ENCODE measurements around the gene SLIT3.
A peak's percentile ranks its signal among the peaks of the same experiment; 100 is the strongest.

The SLIT3 gene

GRCh38 chr5:169242175-169242848 is 58.6 kb downstream of the SLIT3 start:
- TF ChIP-seq GATA3 (IDR thresholded peaks at IDR 0.05; ENCODE audit: low read depth, low read length) (no peak), GATA2 (IDR thresholded peaks at IDR 0.05; ENCODE audit: low read depth, low read length) (no peak)

DNA sequence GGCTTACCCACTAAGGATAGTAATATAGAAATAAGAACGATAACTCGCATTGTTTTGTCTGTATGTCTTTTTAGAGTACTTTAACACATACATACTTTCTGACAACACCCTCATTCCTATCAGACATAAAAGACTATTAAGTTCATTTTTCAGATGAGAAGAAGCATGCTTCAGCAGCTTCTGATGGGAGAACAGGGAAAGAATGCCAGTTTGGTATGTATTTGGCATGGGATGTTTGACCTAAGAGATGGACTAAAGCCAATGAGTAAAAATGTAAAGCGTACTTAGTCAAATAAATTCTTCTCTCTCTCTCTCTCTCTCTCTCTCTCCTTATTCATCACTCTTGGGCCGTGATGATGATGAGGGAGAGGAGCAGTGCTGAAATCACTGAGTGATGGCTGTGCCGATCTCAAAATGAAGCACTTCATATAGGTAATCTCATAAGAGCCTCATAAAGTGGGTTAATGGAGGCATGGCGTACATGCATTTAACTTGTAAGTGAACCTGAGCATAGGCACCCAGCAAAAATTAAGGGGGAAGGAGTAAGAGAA is 71.5 kb downstream of the SLIT3 start:
- TF ChIP-seq GATA3 (IDR thresholded peaks at IDR 0.05; ENCODE audit: low read depth, low read length) = no peak
- TF ChIP-seq GATA2 (IDR thresholded peaks at IDR 0.05; ENCODE audit: low read depth, low read length) = no peak

- TF ChIP-seq GATA3 (IDR thresholded peaks at IDR 0.05; ENCODE audit: low read depth, low read length) (no peak), GATA2 (IDR thresholded peaks at IDR 0.05; ENCODE audit: low read depth, low read length) (no peak)
Observed at GRCh38 chr5:169226895-169227294, 74.0 kb downstream of the SLIT3 start.

DNA sequence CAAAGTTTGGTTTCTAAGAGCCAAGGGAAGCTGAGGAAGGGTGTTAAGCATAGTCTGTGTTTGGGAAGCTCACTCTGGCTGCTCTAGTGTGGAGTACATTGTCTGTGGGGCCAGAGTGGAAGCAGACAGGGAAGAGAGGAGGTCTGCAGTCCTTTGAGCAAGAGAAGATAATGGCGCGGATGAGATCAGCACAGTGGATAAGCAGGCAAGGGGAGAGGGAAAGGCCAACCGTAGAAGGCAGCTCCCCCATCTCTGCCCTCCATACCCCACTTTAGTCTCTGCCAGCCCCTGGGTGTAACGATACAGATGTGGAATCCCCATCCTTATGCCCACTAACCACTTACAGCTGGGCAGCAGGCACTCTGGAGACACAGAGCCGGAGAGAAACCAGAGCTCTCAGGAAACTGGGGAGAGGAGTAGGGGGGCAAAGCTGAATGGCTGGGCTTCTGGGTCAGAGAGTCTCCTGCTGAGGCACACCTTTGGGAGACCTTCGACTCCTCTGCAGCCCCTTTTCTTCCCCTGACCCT is 75.0 kb downstream of the SLIT3 start:
- TF ChIP-seq GATA2 (IDR thresholded peaks at IDR 0.05; ENCODE audit: low read depth, low read length) (peak; percentile 94), GATA3 (IDR thresholded peaks at IDR 0.05; ENCODE audit: low read depth, low read length) (peak; percentile 36; the same call in 1 of the 2 replicates)

DNA sequence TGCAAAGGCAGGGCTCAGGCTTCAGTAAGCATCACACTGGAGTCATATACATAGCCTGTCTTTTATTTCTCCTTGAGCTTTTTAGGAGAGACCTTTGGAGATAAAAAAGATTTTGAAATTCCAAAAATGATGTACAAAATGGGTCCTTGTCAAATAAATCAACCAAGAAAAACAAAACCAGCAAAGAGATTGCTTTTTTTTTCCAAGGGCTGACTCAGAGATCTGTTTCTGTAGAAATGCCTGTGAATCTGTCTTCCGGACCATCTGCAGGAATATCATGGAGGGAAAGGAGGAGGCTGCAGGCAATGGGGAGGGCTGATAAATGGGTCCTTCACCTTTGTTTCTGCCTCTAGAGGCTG is 77.4 kb downstream of the SLIT3 start:
- TF ChIP-seq GATA2 (IDR thresholded peaks at IDR 0.05; ENCODE audit: low read depth, low read length) (no peak), GATA3 (IDR thresholded peaks at IDR 0.05; ENCODE audit: low read depth, low read length) (no peak)

- TF ChIP-seq GATA2 (IDR thresholded peaks at IDR 0.05; ENCODE audit: low read depth, low read length) = peak; percentile 61; the same call in 1 of the 2 replicates
- TF ChIP-seq GATA3 (IDR thresholded peaks at IDR 0.05; ENCODE audit: low read depth, low read length) = no peak
Observed at GRCh38 chr5:169222934-169223594, 77.9 kb downstream of the SLIT3 start.

- TF ChIP-seq GATA3 (IDR thresholded peaks at IDR 0.05; ENCODE audit: low read depth, low read length) (no peak), GATA2 (IDR thresholded peaks at IDR 0.05; ENCODE audit: low read depth, low read length) (no peak)
Observed at GRCh38 chr5:169221519-169221918, 79.4 kb downstream of the SLIT3 start.

- TF ChIP-seq GATA2 (IDR thresholded peaks at IDR 0.05; ENCODE audit: low read depth, low read length) (no peak), GATA3 (IDR thresholded peaks at IDR 0.05; ENCODE audit: low read depth, low read length) (no peak)
Observed at GRCh38 chr5:169219961-169220360, 81.0 kb downstream of the SLIT3 start.

GRCh38 chr5:169219351-169219750 is 81.6 kb downstream of the SLIT3 start:
- TF ChIP-seq GATA2 (IDR thresholded peaks at IDR 0.05; ENCODE audit: low read depth, low read length) (no peak), GATA3 (IDR thresholded peaks at IDR 0.05; ENCODE audit: low read depth, low read length) (no peak)

- TF ChIP-seq GATA3 (IDR thresholded peaks at IDR 0.05; ENCODE audit: low read depth, low read length) (peak; percentile 60; the same call in 1 of the 2 replicates), GATA2 (IDR thresholded peaks at IDR 0.05; ENCODE audit: low read depth, low read length) (peak; percentile 88)
Observed at GRCh38 chr5:169218861-169219260, 82.1 kb downstream of the SLIT3 start.

- no peak for TF ChIP-seq GATA3 (IDR thresholded peaks at IDR 0.05; ENCODE audit: low read depth, low read length)
- TF ChIP-seq GATA2 (IDR thresholded peaks at IDR 0.05; ENCODE audit: low read depth, low read length) = no peak
Observed at GRCh38 chr5:169218176-169218575, 82.8 kb downstream of the SLIT3 start.

DNA sequence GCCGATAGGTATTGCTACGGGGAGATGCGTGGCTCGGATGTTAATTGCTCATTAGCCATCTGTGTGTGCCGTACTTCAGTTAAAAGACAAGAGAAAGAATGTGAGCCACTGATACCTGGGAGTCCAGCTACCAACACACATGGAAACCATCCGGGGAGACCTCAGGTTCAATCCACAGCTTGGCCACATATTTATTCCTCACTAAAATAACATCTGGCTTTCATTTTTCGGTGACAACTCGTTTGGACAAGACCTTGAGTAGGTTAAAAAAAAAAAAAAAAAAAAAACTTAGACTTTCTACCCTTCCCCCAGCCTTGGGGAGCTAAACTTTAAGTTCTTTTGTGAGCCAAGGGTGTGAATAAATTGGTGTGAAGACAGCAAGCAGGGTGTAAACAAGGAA is 84.1 kb downstream of the SLIT3 start:
- TF ChIP-seq GATA2 (IDR thresholded peaks at IDR 0.05; ENCODE audit: low read depth, low read length) = no peak
- no peak for TF ChIP-seq GATA3 (IDR thresholded peaks at IDR 0.05; ENCODE audit: low read depth, low read length)

DNA sequence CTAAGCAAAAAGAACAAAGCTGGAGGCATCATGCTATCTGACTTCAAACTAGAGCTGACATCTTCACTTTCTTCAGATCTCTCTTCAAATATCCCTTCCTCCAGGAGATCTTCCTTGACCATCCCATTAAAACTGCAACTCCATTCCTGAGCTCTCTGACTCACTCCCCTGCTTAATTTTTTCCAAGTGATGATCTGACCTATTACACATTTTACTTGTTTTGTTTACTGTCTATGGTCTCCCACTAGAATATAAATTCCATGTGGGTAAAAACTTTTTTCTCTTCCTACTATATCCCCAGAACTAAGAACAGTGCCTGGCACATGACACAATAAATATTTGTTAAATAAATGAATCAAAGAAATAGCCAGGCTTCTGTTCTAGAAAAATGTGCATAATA is 87.5 kb downstream of the SLIT3 start:
- no peak for TF ChIP-seq GATA3 (IDR thresholded peaks at IDR 0.05; ENCODE audit: low read depth, low read length)
- no peak for TF ChIP-seq GATA2 (IDR thresholded peaks at IDR 0.05; ENCODE audit: low read depth, low read length)

GRCh38 chr5:169204788-169205400 is 96.0 kb downstream of the SLIT3 start:
- no peak for TF ChIP-seq GATA2 (IDR thresholded peaks at IDR 0.05; ENCODE audit: low read depth, low read length)
- TF ChIP-seq GATA3 (IDR thresholded peaks at IDR 0.05; ENCODE audit: low read depth, low read length) = no peak

Data from SH-SY5Y (cell line).